H9 (cell line): ENCODE measurements around the gene S100A8. TPM values are rescaled to one million over a fixed set of nuclear protein-coding genes. Genes with fewer than 3 reads are reported as not detected.
"Not testable (repeated sequence)": the region's sequence is repeated elsewhere in the genome, so short reads cannot be mapped to it uniquely, and the experiment has no call there.

Experiments
- DNase-seq: peaks from one replicate; pipeline ENCODE4 v3.0.0-alpha.2; 2017
- H2AFZ ChIP-seq: one replicate; pipeline ENCODE4 v1.6.1; 2013; ENCODE audit warnings: mild to moderate bottlenecking, low read length, control low read depth, moderate library complexity
- H2AK5ac ChIP-seq: 2 replicates; pipeline ENCODE4 v1.6.1; 2013; ENCODE audit warnings: low read length, control low read depth, mixed read lengths; ENCODE audit not compliant: insufficient read length
- H2BK120ac ChIP-seq: one replicate; pipeline ENCODE4 v1.6.1; 2013; ENCODE audit warnings: low read depth, mild to moderate bottlenecking, low read length, control low read depth, inconsistent platforms; ENCODE audit not compliant: poor library complexity, severe bottlenecking
- H2BK12ac ChIP-seq: 2 replicates; pipeline ENCODE4 v1.6.1; 2013; ENCODE audit warnings: low read length, control low read depth, mixed read lengths, low read depth; ENCODE audit not compliant: insufficient read length
- H2BK15ac ChIP-seq: 2 replicates; pipeline ENCODE4 v1.6.1; 2013; ENCODE audit warnings: low read depth, low read length, control low read depth
- H2BK20ac ChIP-seq: one replicate; pipeline ENCODE4 v1.6.1; 2013; ENCODE audit warnings: low read depth, mild to moderate bottlenecking, low read length, control low read depth, inconsistent platforms; ENCODE audit not compliant: poor library complexity, severe bottlenecking
- H2BK5ac ChIP-seq: 2 replicates; pipeline ENCODE4 v1.6.1; 2013; ENCODE audit warnings: low read length, control low read depth, mixed read lengths; ENCODE audit not compliant: insufficient read length
- H3K14ac ChIP-seq: 2 replicates; pipeline ENCODE4 v1.6.1; 2013; ENCODE audit warnings: low read length, control low read depth; ENCODE audit not compliant: insufficient read depth
- H3K18ac ChIP-seq: 2 replicates; pipeline ENCODE4 v1.6.1; 2013; ENCODE audit warnings: low read depth, mild to moderate bottlenecking, mixed read lengths, low read length, control low read depth; ENCODE audit not compliant: insufficient read length
- H3K23ac ChIP-seq: 2 replicates; pipeline ENCODE4 v1.6.1; 2013; ENCODE audit warnings: low read length, control low read depth, mixed read lengths, low read depth; ENCODE audit not compliant: insufficient read length
- H3K23me2 ChIP-seq: 2 replicates; pipeline ENCODE4 v1.6.1; 2013; ENCODE audit warnings: low read depth, mild to moderate bottlenecking, mixed read lengths, low read length, control low read depth; ENCODE audit not compliant: insufficient read length, poor library complexity, severe bottlenecking
- H3K27ac ChIP-seq: 2 replicates; pipeline ENCODE4 v1.5.1; 2013; ENCODE audit warnings: low read length, control low read depth, mixed read lengths, low read depth; ENCODE audit not compliant: insufficient read length
- H3K27me3 ChIP-seq: 2 replicates; pipeline ENCODE4 v1.6.1; 2013; ENCODE audit warnings: low read length, control low read depth, inconsistent platforms; ENCODE audit not compliant: insufficient read depth
- H3K4ac ChIP-seq: 2 replicates; pipeline ENCODE4 v1.6.1; 2013; ENCODE audit warnings: low read depth, mild to moderate bottlenecking, control low read depth, inconsistent platforms, low read length, moderate library complexity
- H3K4me1 ChIP-seq: 2 replicates; pipeline ENCODE4 v1.6.1; 2013; ENCODE audit warnings: low read length, control low read depth, inconsistent platforms; ENCODE audit not compliant: insufficient read depth
- H3K4me2 ChIP-seq: 2 replicates; pipeline ENCODE4 v1.6.1; 2013; ENCODE audit warnings: low read length, control low read depth, mixed read lengths; ENCODE audit not compliant: insufficient read length, insufficient read depth
- H3K56ac ChIP-seq: 2 replicates; pipeline ENCODE4 v1.6.1; 2013; ENCODE audit warnings: low read depth, mild to moderate bottlenecking, mixed read lengths, low read length, control low read depth; ENCODE audit not compliant: insufficient read length
- H3K79me1 ChIP-seq: 2 replicates; pipeline ENCODE4 v1.6.1; 2013; ENCODE audit warnings: low read depth, mild to moderate bottlenecking, moderate library complexity, low read length, control low read depth, inconsistent platforms; ENCODE audit not compliant: insufficient read depth, poor library complexity, severe bottlenecking
- H3K79me2 ChIP-seq: 2 replicates; pipeline ENCODE4 v1.6.1; 2013; ENCODE audit warnings: low read length, control low read depth, inconsistent platforms; ENCODE audit not compliant: insufficient read depth
- H3K9ac ChIP-seq: 2 replicates; pipeline ENCODE4 v1.6.1; 2013; ENCODE audit warnings: low read length, control low read depth, mixed read lengths; ENCODE audit not compliant: insufficient read length; ENCODE audit errors: extremely low read depth
- H3K9me3 ChIP-seq: one replicate; pipeline ENCODE4 v1.6.1; 2013; ENCODE audit warnings: low read depth, low read length, inconsistent platforms; ENCODE audit not compliant: control insufficient read depth
- H3T11ph ChIP-seq: one replicate; pipeline ENCODE4 v1.6.1; 2013; ENCODE audit warnings: mild to moderate bottlenecking, low read length, control low read depth, inconsistent platforms
- H4K20me1 ChIP-seq: one replicate; pipeline ENCODE4 v1.6.1; 2013; ENCODE audit not compliant: control insufficient read depth, insufficient read length, insufficient read depth
- H4K5ac ChIP-seq: 2 replicates; pipeline ENCODE4 v1.6.1; 2013; ENCODE audit warnings: low read depth, mild to moderate bottlenecking, mixed read lengths, low read length, control low read depth; ENCODE audit not compliant: insufficient read length
- H4K8ac ChIP-seq: replicated peaks from 2 replicates; pipeline ENCODE4 v1.6.1; 2013; ENCODE audit warnings: low read length, control low read depth, mixed read lengths, low read depth; ENCODE audit not compliant: insufficient read length
- H4K91ac ChIP-seq: 2 replicates; pipeline ENCODE4 v1.6.1; 2013; ENCODE audit warnings: low read depth, mild to moderate bottlenecking, moderate library complexity, mixed read lengths, low read length, control low read depth; ENCODE audit not compliant: insufficient read length
- H3K27ac Mint-ChIP-seq, 3 experiments: 2 replicates in 2 of 3; 3 replicates in 1 of 3; pipeline ENCODE4 v1.8.0; 2020 to 2021; ENCODE audit warnings: mixed read lengths in 3 of 3, mild to moderate bottlenecking in 1 of 3, moderate library complexity in 1 of 3
- H3K27me3 Mint-ChIP-seq: 2 replicates; pipeline ENCODE4 v1.8.0; 2021; ENCODE audit warnings: low read depth, mild to moderate bottlenecking, moderate library complexity, mixed read lengths
- H3K36me3 Mint-ChIP-seq, 3 experiments: 2 replicates in 2 of 3; 3 replicates in 1 of 3; pipeline ENCODE4 v1.8.0; 2020 to 2021; ENCODE audit warnings: low read depth in 3 of 3, mixed read lengths in 3 of 3; ENCODE audit not compliant: insufficient read depth in 1 of 3
- H3K4me1 Mint-ChIP-seq, 2 experiments: 2 replicates each; pipeline ENCODE4 v1.8.0; 2020; ENCODE audit warnings: mixed read lengths in 2 of 2
- H3K4me3 Mint-ChIP-seq, 2 experiments: 2 replicates in 1 of 2; 3 replicates in 1 of 2; pipeline ENCODE4 v1.8.0; 2020 to 2021; ENCODE audit warnings: mild to moderate bottlenecking in 2 of 2, mixed read lengths in 2 of 2, moderate library complexity in 1 of 2
- H3K9me3 Mint-ChIP-seq, 2 experiments: 2 replicates in 1 of 2; 3 replicates in 1 of 2; pipeline ENCODE4 v1.8.0; 2020; ENCODE audit warnings: mild to moderate bottlenecking in 2 of 2, mixed read lengths in 2 of 2, moderate library complexity in 1 of 2
- WGBS: extraction: QIAGEN DNeasy Blood & Tissue Kit; methylation state at CpG from one replicate; pipeline ENCODE4 v1.1.7; 2013; ENCODE audit warnings: missing lambda C conversion rate, low lambda C conversion rate, mixed read lengths; ENCODE audit not compliant: insufficient read length; ENCODE audit errors: extremely low coverage; 5-methylcytosine and 5-hydroxymethylcytosine counted together
- total RNA-seq: library from RNA; stranded (reverse); gene quantifications from 2 replicates; pipeline ENCODE4 v1.2.1, GENCODE V29; 2021

Gene S100A8
- total RNA-seq, 1 experiment from 2014 or later = not detected

GRCh38 chr1:153407274-153407673 lies 16.4 kb upstream of the S100A8 start:
- H3K4me3 Mint-ChIP-seq, H4K8ac ChIP-seq, H4K91ac ChIP-seq, H4K5ac ChIP-seq, H3T11ph ChIP-seq, H3K27ac Mint-ChIP-seq, H2BK12ac ChIP-seq, H3K4me1 ChIP-seq, H3K4me2 ChIP-seq, H2BK5ac ChIP-seq, H4K20me1 ChIP-seq, H3K4ac ChIP-seq, H3K23me2 ChIP-seq, H2BK120ac ChIP-seq, H3K14ac ChIP-seq, H3K9me3 ChIP-seq, H3K27ac ChIP-seq, H3K9ac ChIP-seq, H2AFZ ChIP-seq, H3K18ac ChIP-seq, H3K27me3 ChIP-seq, H2BK20ac ChIP-seq, H3K56ac ChIP-seq, H2AK5ac ChIP-seq, H2BK15ac ChIP-seq, H3K23ac ChIP-seq, H3K9me3 Mint-ChIP-seq, H3K79me1 ChIP-seq, H3K36me3 Mint-ChIP-seq, H3K79me2 ChIP-seq: not testable (repeated sequence)
- WGBS = no CpG with 5 or more reads among the region's 11 CpGs
- Mint-ChIP-seq H3K4me1 (peaks cover 1 to 18% of the 10 kb centered on the region in 2 experiments; a peak in 2 of 4 replicates), H3K27me3 (peaks cover 60% of the 10 kb centered on the region)
- peak; percentile 23 for DNase-seq

GRCh38 chr1:153405825-153406599 lies 15.1 kb upstream of the S100A8 start:
- not testable (repeated sequence) for H4K91ac ChIP-seq, H3K27me3 ChIP-seq, H3K23ac ChIP-seq, H4K8ac ChIP-seq, H3K27ac Mint-ChIP-seq, H3K9me3 ChIP-seq, H3K18ac ChIP-seq, H4K20me1 ChIP-seq, H3K36me3 Mint-ChIP-seq, H2BK120ac ChIP-seq, H3K9me3 Mint-ChIP-seq, H3K4me3 Mint-ChIP-seq, H3K4me2 ChIP-seq, H3K79me2 ChIP-seq, H3K9ac ChIP-seq, H4K5ac ChIP-seq, H3K4ac ChIP-seq, H3K27ac ChIP-seq, H2AFZ ChIP-seq, H3K23me2 ChIP-seq, H3K4me1 ChIP-seq, H2BK20ac ChIP-seq, H3K14ac ChIP-seq, H2BK12ac ChIP-seq, H2BK5ac ChIP-seq, H3K79me1 ChIP-seq, H2BK15ac ChIP-seq, H3K56ac ChIP-seq, H2AK5ac ChIP-seq, H3T11ph ChIP-seq
- no CpG with 5 or more reads among the region's 6 CpGs for WGBS
- Mint-ChIP-seq H3K4me1 (peaks cover 7 to 24% of the 10 kb centered on the region in 2 experiments; a peak in 3 of 4 replicates), H3K27me3 (peaks cover 52% of the 10 kb centered on the region)
- peak; percentile 6 for DNase-seq
